ENCODE data around the gene BCL2L15. TPM values are rescaled to one million over a fixed set of nuclear protein-coding genes. Genes with fewer than 3 reads are reported as not detected.

Gene BCL2L15
- total RNA-seq, 1 experiment from 2014 or later = 0.17 TPM

GRCh38 chr1:113918243-113918642, 30.9 kb upstream of the BCL2L15 start:
- no peak for DNase-seq (ENCODE audit: low spot score)
- Mint-ChIP-seq H3K36me3 (no peaks in the 10 kb centered on the region), H3K4me3 (no peak overlapping the region), H3K27ac (no peak overlapping the region), H3K4me1 (peaks cover 2% of the 10 kb centered on the region; the same call in 1 of the 2 replicates), H3K9me3 (no peaks in the 10 kb centered on the region), H3K27me3 (ENCODE audit: low read depth) (peaks cover 16% of the 10 kb centered on the region)
- no peak for TF ChIP-seq TCF7 (CRISPR knock-in tag; IDR thresholded peaks at IDR 0.05; ENCODE audit: low read depth)
- no peak for TF ChIP-seq MXD4 (CRISPR knock-in tag; IDR thresholded peaks at IDR 0.05; ENCODE audit: borderline replicate concordance)
- no peak for TF ChIP-seq FOXK1 (CRISPR knock-in tag; IDR thresholded peaks at IDR 0.05)
- no peak for TF ChIP-seq NFYB (CRISPR knock-in tag; conservative IDR thresholded peaks at IDR 0.05; ENCODE audit: low read depth)
- no peak for TF ChIP-seq PRRX2 (CRISPR knock-in tag; IDR thresholded peaks at IDR 0.05)
- TF ChIP-seq NFE2L1 (CRISPR knock-in tag; IDR thresholded peaks at IDR 0.05) = no peak
- TF ChIP-seq NR3C1 (CRISPR knock-in tag; conservative IDR thresholded peaks at IDR 0.05; ENCODE audit: low read depth) = no peak
- TF ChIP-seq, protein P1, sequence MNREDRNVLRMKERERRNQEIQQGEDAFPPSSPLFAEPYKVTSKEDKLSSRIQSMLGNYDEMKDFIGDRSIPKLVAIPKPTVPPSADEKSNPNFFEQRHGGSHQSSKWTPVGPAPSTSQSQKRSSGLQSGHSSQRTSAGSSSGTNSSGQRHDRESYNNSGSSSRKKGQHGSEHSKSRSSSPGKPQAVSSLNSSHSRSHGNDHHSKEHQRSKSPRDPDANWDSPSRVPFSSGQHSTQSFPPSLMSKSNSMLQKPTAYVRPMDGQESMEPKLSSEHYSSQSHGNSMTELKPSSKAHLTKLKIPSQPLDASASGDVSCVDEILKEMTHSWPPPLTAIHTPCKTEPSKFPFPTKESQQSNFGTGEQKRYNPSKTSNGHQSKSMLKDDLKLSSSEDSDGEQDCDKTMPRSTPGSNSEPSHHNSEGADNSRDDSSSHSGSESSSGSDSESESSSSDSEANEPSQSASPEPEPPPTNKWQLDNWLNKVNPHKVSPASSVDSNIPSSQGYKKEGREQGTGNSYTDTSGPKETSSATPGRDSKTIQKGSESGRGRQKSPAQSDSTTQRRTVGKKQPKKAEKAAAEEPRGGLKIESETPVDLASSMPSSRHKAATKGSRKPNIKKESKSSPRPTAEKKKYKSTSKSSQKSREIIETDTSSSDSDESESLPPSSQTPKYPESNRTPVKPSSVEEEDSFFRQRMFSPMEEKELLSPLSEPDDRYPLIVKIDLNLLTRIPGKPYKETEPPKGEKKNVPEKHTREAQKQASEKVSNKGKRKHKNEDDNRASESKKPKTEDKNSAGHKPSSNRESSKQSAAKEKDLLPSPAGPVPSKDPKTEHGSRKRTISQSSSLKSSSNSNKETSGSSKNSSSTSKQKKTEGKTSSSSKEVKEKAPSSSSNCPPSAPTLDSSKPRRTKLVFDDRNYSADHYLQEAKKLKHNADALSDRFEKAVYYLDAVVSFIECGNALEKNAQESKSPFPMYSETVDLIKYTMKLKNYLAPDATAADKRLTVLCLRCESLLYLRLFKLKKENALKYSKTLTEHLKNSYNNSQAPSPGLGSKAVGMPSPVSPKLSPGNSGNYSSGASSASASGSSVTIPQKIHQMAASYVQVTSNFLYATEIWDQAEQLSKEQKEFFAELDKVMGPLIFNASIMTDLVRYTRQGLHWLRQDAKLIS (CRISPR knock-in tag; IDR thresholded peaks at IDR 0.05; ENCODE audit: borderline replicate concordance) = no peak
- TF ChIP-seq CREM (CRISPR knock-in tag; IDR thresholded peaks at IDR 0.05) = no peak
- TF ChIP-seq ZNF416 (CRISPR knock-in tag; IDR thresholded peaks at IDR 0.05) = no peak
- TF ChIP-seq, protein P2, sequence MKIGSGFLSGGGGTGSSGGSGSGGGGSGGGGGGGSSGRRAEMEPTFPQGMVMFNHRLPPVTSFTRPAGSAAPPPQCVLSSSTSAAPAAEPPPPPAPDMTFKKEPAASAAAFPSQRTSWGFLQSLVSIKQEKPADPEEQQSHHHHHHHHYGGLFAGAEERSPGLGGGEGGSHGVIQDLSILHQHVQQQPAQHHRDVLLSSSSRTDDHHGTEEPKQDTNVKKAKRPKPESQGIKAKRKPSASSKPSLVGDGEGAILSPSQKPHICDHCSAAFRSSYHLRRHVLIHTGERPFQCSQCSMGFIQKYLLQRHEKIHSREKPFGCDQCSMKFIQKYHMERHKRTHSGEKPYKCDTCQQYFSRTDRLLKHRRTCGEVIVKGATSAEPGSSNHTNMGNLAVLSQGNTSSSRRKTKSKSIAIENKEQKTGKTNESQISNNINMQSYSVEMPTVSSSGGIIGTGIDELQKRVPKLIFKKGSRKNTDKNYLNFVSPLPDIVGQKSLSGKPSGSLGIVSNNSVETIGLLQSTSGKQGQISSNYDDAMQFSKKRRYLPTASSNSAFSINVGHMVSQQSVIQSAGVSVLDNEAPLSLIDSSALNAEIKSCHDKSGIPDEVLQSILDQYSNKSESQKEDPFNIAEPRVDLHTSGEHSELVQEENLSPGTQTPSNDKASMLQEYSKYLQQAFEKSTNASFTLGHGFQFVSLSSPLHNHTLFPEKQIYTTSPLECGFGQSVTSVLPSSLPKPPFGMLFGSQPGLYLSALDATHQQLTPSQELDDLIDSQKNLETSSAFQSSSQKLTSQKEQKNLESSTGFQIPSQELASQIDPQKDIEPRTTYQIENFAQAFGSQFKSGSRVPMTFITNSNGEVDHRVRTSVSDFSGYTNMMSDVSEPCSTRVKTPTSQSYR (CRISPR knock-in tag; IDR thresholded peaks at IDR 0.05) = no peak
- TF ChIP-seq, protein P3, sequence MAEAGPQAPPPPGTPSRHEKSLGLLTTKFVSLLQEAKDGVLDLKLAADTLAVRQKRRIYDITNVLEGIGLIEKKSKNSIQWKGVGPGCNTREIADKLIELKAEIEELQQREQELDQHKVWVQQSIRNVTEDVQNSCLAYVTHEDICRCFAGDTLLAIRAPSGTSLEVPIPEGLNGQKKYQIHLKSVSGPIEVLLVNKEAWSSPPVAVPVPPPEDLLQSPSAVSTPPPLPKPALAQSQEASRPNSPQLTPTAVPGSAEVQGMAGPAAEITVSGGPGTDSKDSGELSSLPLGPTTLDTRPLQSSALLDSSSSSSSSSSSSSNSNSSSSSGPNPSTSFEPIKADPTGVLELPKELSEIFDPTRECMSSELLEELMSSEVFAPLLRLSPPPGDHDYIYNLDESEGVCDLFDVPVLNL (CRISPR knock-in tag; IDR thresholded peaks at IDR 0.05; ENCODE audit: borderline replicate concordance, low read depth) = no peak
- ATAC-seq = no peak
- ChIA-PET POLR2A (interaction anchor here (1.6 kb wide), 1 partner anchor 11 kb away, joined by 4 read pairs; the partner anchor contains the start of gene HIPK1), CTCF (no interaction called here)

- POLR2A ChIA-PET = interaction anchor here (1.6 kb wide), 1 partner anchor 11 kb away, joined by 4 read pairs; the partner anchor contains the start of gene HIPK1
- ATAC-seq = no peak
- TF ChIP-seq, protein P1 (CRISPR knock-in tag; IDR thresholded peaks at IDR 0.05; ENCODE audit: borderline replicate concordance) = no peak
- TF ChIP-seq EMX1 (CRISPR knock-in tag; IDR thresholded peaks at IDR 0.05) (no peak), ERG (CRISPR knock-in tag; IDR thresholded peaks at IDR 0.05) (no peak), ZNF317 (CRISPR knock-in tag; IDR thresholded peaks at IDR 0.05; ENCODE audit: borderline replicate concordance, low read depth) (no peak), RELA (CRISPR knock-in tag; IDR thresholded peaks at IDR 0.05; ENCODE audit: borderline replicate concordance) (no peak), ETV6 (CRISPR knock-in tag; IDR thresholded peaks at IDR 0.05) (no peak), CREM (CRISPR knock-in tag; IDR thresholded peaks at IDR 0.05) (no peak), JAZF1 (CRISPR knock-in tag; IDR thresholded peaks at IDR 0.05) (no peak), ZNF416 (CRISPR knock-in tag; IDR thresholded peaks at IDR 0.05) (no peak), NR1H2 (CRISPR knock-in tag; IDR thresholded peaks at IDR 0.05) (no peak), ZNF138 (CRISPR knock-in tag; conservative IDR thresholded peaks at IDR 0.05) (no peak)
- TF ChIP-seq, protein P4, sequence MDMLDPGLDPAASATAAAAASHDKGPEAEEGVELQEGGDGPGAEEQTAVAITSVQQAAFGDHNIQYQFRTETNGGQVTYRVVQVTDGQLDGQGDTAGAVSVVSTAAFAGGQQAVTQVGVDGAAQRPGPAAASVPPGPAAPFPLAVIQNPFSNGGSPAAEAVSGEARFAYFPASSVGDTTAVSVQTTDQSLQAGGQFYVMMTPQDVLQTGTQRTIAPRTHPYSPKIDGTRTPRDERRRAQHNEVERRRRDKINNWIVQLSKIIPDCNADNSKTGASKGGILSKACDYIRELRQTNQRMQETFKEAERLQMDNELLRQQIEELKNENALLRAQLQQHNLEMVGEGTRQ (CRISPR knock-in tag; IDR thresholded peaks at IDR 0.05) = no peak
Measured at GRCh38 chr1:113917400-113918082, 30.2 kb upstream of the BCL2L15 start.

More at GRCh38 chr1:113917400-113918082, 30.2 kb upstream of the BCL2L15 start:
- H3K4me1 Mint-ChIP-seq = peaks cover 2% of the 10 kb centered on the region; the same call in 1 of the 2 replicates
- no peak overlapping the region for H3K27ac Mint-ChIP-seq
- peaks cover 10% of the 10 kb centered on the region for H3K27me3 Mint-ChIP-seq (ENCODE audit: low read depth)
- H3K9me3 Mint-ChIP-seq = no peaks in the 10 kb centered on the region
- DNase-seq (ENCODE audit: low spot score) = no peak
- no peaks in the 10 kb centered on the region for H3K36me3 Mint-ChIP-seq
- no peak overlapping the region for H3K4me3 Mint-ChIP-seq
- CTCF ChIA-PET = no interaction called here

Measured in WTC11 (cell line).